Neural progenitor cell (in vitro differentiated cells): ENCODE measurements around the gene TGM2. TPM values are rescaled to one million over a fixed set of nuclear protein-coding genes. Genes with fewer than 3 reads are reported as not detected.

Experiments used
- DNase-seq: peaks from one replicate; pipeline ENCODE4 v3.0.0-alpha.2; 2016; ENCODE audit warnings: low spot score
- H2AFZ ChIP-seq: fragments of 200-600 bp; sonication (generic); replicated peaks from 2 replicates; pipeline ENCODE4 v1.6.1; 2016; ENCODE audit warnings: antibody characterized with exemption
- H3F3A ChIP-seq: fragments of 200-600 bp; sonication (generic); 2 replicates; pipeline ENCODE4 v1.6.1; 2016; ENCODE audit warnings: antibody characterized with exemption, low read depth
- H3K27ac ChIP-seq: fragments of 200-600 bp; sonication (generic); 2 replicates; pipeline ENCODE4 v1.5.1; 2016; ENCODE audit warnings: mild to moderate bottlenecking
- H3K27me3 ChIP-seq: fragments of 200-600 bp; sonication (generic); 2 replicates; pipeline ENCODE4 v1.6.1; 2016; ENCODE audit warnings: mild to moderate bottlenecking, moderate library complexity
- H3K36me3 ChIP-seq: fragments of 200-600 bp; sonication (generic); 2 replicates; pipeline ENCODE4 v1.5.1; 2016
- H3K4me1 ChIP-seq: fragments of 200-600 bp; sonication (generic); 2 replicates; pipeline ENCODE4 v1.6.1; 2016; ENCODE audit warnings: mixed run types
- H3K4me2 ChIP-seq: fragments of 200-600 bp; sonication (generic); 2 replicates; pipeline ENCODE4 v1.6.1; 2016
- H3K4me3 ChIP-seq: fragments of 200-600 bp; sonication (generic); 2 replicates; pipeline ENCODE4 v1.5.1; 2016
- H3K79me2 ChIP-seq: fragments of 200-600 bp; sonication (generic); 2 replicates; pipeline ENCODE4 v1.6.1; 2016; ENCODE audit warnings: low read depth
- H3K9ac ChIP-seq: fragments of 200-600 bp; sonication (generic); 2 replicates; pipeline ENCODE4 v1.6.1; 2016
- H3K9me3 ChIP-seq: fragments of 200-600 bp; sonication (generic); 2 replicates; pipeline ENCODE4 v1.5.1; 2016; ENCODE audit warnings: low read depth
- H4K20me1 ChIP-seq: fragments of 200-600 bp; sonication (generic); 2 replicates; pipeline ENCODE4 v1.6.1; 2016; ENCODE audit warnings: low read depth
- H3K27ac Mint-ChIP-seq: 3 replicates; pipeline ENCODE4 v1.8.0; 2021; ENCODE audit warnings: mixed read lengths
- H3K27me3 Mint-ChIP-seq: 2 replicates; pipeline ENCODE4 v1.8.0; 2022; ENCODE audit warnings: low read depth, mild to moderate bottlenecking, inconsistent platforms, moderate library complexity, mixed read lengths; ENCODE audit not compliant: insufficient read depth
- H3K36me3 Mint-ChIP-seq: 3 replicates; pipeline ENCODE4 v1.8.0; 2021; ENCODE audit warnings: mixed read lengths
- H3K4me1 Mint-ChIP-seq: 3 replicates; pipeline ENCODE4 v1.8.0; 2021; ENCODE audit warnings: mixed read lengths
- H3K4me3 Mint-ChIP-seq: 3 replicates; pipeline ENCODE4 v1.8.0; 2021; ENCODE audit warnings: mild to moderate bottlenecking, moderate library complexity, mixed read lengths
- H3K9me3 Mint-ChIP-seq: 3 replicates; pipeline ENCODE4 v1.8.0; 2020; ENCODE audit warnings: mixed read lengths
- EZH2 ChIP-seq: fragments of 200-600 bp; sonication (generic); IDR thresholded peaks from 2 replicates; pipeline ENCODE4 v1.6.1; 2017; ENCODE audit warnings: antibody characterized with exemption, mild to moderate bottlenecking, moderate library complexity
- EZH2phosphoT487 ChIP-seq: fragments of 200-600 bp; sonication (generic); IDR thresholded peaks from 2 replicates; pipeline ENCODE4 v1.6.1; 2017; ENCODE audit warnings: antibody characterized with exemption
- total RNA-seq: library from RNA; depleted of rRNA; stranded (reverse); fragments of >200 nt; gene quantifications from 2 replicates; pipeline ENCODE4 v1.2.3, GENCODE V29; 2015; ENCODE audit warnings: low replicate concordance
- TF ChIP-seq, protein P1 (sequence below): fragments of 200-600 bp; sonication (generic); IDR thresholded peaks from 2 replicates; pipeline ENCODE4 v1.5.1; 2017; ENCODE audit warnings: antibody characterized with exemption, mild to moderate bottlenecking

The TGM2 gene
- total RNA-seq, 1 donor from 2014 or later, result 0.22 TPM

DNA sequence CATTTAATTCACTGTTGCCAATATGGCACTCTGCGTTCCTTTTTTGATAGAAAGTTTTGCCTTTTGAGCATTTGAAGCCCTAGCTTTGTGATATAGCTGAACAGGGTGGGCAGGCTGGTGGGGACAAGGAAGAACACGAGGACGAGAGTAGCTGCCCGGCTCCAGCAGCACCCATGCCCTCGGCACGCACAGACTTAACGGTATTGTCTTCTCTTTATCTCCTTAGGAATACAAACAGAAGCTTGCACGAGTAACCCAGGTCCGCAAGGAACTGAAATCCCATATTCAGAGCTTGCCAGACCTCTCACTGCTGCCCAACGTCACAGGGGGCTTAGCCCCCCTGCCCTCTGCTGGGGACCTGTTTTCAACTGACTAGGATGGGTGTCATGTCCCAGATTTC is 75.6 kb downstream of the TGM2 start:
- no peak overlapping the region for H3K4me3 Mint-ChIP-seq
- Histone ChIP-seq H3F3A (no peaks in the 10 kb centered on the region), H3K4me2 (no peak overlapping the region), H3K27me3 (no peaks in the 10 kb centered on the region), H3K9me3 (no peaks in the 10 kb centered on the region), H3K36me3 (no peaks in the 10 kb centered on the region), H4K20me1 (no peaks in the 10 kb centered on the region), H3K4me1 (peaks cover 9% of the 10 kb centered on the region), H3K9ac (no peak overlapping the region), H3K4me3 (no peak overlapping the region), H3K27ac (no peak overlapping the region), H3K79me2 (no peaks in the 10 kb centered on the region), H2AFZ (no peak overlapping the region)
- TF ChIP-seq EZH2 (no peak), EZH2phosphoT487 (no peak)
- TF ChIP-seq, protein P1, sequence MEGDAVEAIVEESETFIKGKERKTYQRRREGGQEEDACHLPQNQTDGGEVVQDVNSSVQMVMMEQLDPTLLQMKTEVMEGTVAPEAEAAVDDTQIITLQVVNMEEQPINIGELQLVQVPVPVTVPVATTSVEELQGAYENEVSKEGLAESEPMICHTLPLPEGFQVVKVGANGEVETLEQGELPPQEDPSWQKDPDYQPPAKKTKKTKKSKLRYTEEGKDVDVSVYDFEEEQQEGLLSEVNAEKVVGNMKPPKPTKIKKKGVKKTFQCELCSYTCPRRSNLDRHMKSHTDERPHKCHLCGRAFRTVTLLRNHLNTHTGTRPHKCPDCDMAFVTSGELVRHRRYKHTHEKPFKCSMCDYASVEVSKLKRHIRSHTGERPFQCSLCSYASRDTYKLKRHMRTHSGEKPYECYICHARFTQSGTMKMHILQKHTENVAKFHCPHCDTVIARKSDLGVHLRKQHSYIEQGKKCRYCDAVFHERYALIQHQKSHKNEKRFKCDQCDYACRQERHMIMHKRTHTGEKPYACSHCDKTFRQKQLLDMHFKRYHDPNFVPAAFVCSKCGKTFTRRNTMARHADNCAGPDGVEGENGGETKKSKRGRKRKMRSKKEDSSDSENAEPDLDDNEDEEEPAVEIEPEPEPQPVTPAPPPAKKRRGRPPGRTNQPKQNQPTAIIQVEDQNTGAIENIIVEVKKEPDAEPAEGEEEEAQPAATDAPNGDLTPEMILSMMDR, result no peak
- no peaks in the 10 kb centered on the region for H3K4me1 Mint-ChIP-seq
- no peaks in the 10 kb centered on the region for H3K9me3 Mint-ChIP-seq
- no peak for DNase-seq
- H3K27me3 Mint-ChIP-seq, result peaks cover 2% of the 10 kb centered on the region
- no peak overlapping the region for H3K27ac Mint-ChIP-seq
- peaks cover 32% of the 10 kb centered on the region for H3K36me3 Mint-ChIP-seq

DNA sequence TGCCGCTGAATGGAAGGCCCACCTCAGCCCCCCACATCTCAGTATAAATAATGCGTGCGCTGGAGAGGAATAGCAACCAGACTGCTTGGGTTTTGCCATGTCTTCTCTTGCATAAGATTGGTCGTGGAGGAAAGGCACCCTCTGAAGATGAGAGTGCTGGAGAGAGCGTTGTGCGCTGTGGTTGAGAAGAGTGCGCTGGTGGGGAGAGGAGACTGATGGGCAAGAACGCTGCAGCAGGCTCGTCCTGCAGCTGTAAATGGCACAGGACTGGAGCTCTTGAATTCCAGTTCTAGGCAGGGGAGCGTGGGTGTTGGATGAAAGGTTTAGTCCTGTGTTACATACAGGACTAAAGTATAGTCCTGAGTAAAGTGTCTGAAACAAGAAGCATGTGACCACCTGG is 80.0 kb downstream of the TGM2 start:
- Histone ChIP-seq H3K4me1 (peaks cover 6% of the 10 kb centered on the region), H3K4me2 (no peak overlapping the region), H3K9ac (no peak overlapping the region), H2AFZ (no peak overlapping the region), H3K79me2 (peaks cover 38% of the 10 kb centered on the region), H4K20me1 (no peaks in the 10 kb centered on the region), H3K4me3 (no peak overlapping the region), H3K27ac (no peak overlapping the region), H3K27me3 (no peaks in the 10 kb centered on the region), H3F3A (no peaks in the 10 kb centered on the region), H3K36me3 (no peaks in the 10 kb centered on the region), H3K9me3 (no peaks in the 10 kb centered on the region)
- peaks cover 6% of the 10 kb centered on the region for H3K27me3 Mint-ChIP-seq
- H3K36me3 Mint-ChIP-seq, result peaks cover 53% of the 10 kb centered on the region
- TF ChIP-seq EZH2phosphoT487 (no peak), EZH2 (no peak)
- TF ChIP-seq, protein P1, result no peak
- H3K9me3 Mint-ChIP-seq, result peaks cover 13% of the 10 kb centered on the region
- no peaks in the 10 kb centered on the region for H3K4me1 Mint-ChIP-seq
- no peak overlapping the region for H3K4me3 Mint-ChIP-seq
- DNase-seq, result no peak
- H3K27ac Mint-ChIP-seq, result peak overlapping the region; percentile 3

DNA sequence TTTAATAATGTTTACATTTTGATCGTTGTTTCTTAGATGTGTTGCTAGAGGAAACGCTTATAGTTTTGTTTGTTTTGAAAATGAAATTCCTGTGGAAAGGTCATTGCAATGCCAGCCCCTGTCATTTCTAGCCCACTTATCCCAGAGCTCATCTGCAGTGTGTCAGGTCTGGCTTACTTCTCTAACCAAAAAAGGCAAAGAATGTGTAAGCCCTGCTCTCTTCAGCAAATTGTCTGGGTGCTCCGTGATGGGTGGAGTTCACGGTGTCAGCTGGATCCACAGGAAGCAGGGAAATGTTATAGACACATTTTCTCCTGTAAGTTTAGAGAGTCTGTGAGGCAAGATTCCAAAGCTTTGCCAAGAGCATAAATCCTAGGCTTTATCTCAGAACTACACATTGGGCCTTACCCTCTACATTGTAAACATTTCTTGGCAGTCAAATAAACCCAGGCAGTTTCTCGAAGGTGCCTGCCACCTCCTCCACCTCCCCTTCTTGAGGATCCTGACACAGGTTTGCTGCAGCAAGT is 80.6 kb downstream of the TGM2 start:
- TF ChIP-seq, protein P1, result no peak
- no peak for TF ChIP-seq EZH2
- no peak overlapping the region for H3K27ac ChIP-seq
- no peaks in the 10 kb centered on the region for H4K20me1 ChIP-seq
- Mint-ChIP-seq H3K4me1 (no peaks in the 10 kb centered on the region), H3K36me3 (peaks cover 54% of the 10 kb centered on the region), H3K4me3 (no peak overlapping the region), H3K9me3 (peaks cover 16% of the 10 kb centered on the region), H3K27me3 (peaks cover 6% of the 10 kb centered on the region), H3K27ac (peak overlapping the region; percentile 3)
- peaks cover 44% of the 10 kb centered on the region for H3K79me2 ChIP-seq
- no peaks in the 10 kb centered on the region for H3K9me3 ChIP-seq
- DNase-seq, result no peak
- no peaks in the 10 kb centered on the region for H3K36me3 ChIP-seq
- no peak overlapping the region for H3K9ac ChIP-seq
- H3K27me3 ChIP-seq, result no peaks in the 10 kb centered on the region
- no peak overlapping the region for H3K4me2 ChIP-seq
- H3F3A ChIP-seq, result no peaks in the 10 kb centered on the region
- H3K4me1 ChIP-seq, result peaks cover 6% of the 10 kb centered on the region
- H3K4me3 ChIP-seq, result no peak overlapping the region
- H2AFZ ChIP-seq, result no peak overlapping the region
